ENCODE results near the gene BMP8A. TPM values are rescaled to one million over a fixed set of nuclear protein-coding genes. Genes with fewer than 3 reads are reported as not detected.
A peak's percentile ranks its signal among the peaks of the same experiment; 100 is the strongest.
"Not testable (repeated sequence)": the region's sequence is repeated elsewhere in the genome, so short reads cannot be mapped to it uniquely, and the experiment has no call there.

BMP8A gene, protein sequence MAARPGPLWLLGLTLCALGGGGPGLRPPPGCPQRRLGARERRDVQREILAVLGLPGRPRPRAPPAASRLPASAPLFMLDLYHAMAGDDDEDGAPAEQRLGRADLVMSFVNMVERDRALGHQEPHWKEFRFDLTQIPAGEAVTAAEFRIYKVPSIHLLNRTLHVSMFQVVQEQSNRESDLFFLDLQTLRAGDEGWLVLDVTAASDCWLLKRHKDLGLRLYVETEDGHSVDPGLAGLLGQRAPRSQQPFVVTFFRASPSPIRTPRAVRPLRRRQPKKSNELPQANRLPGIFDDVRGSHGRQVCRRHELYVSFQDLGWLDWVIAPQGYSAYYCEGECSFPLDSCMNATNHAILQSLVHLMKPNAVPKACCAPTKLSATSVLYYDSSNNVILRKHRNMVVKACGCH
- total RNA-seq (2014; rRNA removed; shearing (Covaris generic)), result not detected in 2 replicates

DNA sequence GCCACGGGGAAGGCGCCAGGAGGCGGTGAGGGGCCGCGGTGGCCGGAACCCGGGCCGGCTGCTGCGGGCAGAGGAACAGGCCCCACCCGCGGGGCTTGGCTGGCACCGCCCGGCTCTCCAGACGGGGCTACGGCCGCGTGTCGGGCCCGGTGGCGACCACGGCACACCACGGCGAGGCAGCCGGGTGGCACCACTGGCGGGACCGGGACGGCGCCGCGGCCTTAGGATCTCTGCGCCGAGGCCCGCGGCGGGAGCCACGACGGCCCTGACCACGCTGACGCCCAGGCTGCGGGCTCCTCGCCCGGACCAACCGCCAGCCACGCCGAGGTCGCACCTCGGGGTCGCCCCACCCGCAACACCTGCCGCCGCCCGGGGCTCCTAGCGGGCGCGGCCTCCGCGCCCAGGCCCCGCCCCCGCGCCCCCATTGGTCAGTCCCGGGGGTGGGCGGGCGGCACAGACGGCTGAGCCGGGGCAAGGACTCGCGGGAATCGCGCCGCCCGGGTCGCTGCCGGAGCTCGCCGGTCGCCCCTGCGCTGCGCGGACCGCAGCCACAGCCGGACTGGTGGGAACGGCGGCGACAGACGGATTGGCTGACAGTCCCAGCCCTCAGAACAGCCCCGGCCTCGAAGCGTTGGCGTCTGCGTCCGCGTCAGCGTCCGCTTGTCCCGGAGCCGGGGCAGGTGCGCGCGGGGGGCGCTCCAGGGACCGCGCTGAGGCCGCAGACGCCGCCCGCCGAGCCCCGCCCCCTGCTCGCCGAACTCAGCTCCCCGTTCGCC, at the start of gene BMP8A:
Gene BMP8A, plus strand, starts transcription at position 491 of the 776 bp plus-strand sequence. CDS start 356 bp downstream, outside the sequence.
- DNase-seq (ENCODE audit: low read depth), result peak; percentile 41

DNA sequence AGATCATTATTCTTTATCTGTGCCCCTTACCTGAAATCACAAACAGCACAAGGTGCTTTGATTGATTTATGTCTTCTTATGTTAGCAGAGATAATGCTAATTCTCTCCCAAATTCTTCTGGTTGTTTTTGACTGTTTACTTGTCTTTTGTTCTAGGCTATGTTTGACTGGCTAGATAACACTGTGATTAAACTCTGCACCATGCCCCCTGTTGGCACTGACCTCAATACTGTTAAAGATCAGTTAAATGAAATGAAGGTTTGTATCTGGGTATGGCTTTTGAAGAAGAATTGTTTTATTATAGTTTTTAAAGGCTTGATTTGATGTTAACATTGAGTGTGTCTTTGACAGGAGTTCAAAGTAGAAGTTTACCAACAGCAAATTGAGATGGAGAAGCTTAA, 49.6 kb upstream of the BMP8A start:
- no peak for DNase-seq (ENCODE audit: low read depth)

DNA sequence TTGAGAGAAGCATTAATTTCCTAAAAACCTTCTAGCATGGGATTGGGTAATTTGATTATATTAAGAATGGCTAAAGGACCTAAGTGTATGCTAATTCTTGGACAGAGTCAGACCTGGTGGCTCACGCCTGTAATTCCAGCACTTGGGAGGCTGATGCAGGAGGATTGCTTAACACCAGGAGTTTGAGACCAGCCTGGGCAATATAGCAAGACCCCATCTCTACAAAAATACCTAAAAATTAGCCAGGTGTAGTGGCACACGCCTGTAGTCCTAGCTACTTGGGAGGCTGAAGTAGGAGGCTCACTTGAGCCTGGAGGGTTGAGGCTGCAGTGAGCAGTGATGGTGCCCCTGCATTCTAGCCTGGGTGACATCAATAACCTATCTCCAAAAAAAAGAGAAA, 45.9 kb upstream of the BMP8A start:
- no peak for DNase-seq (ENCODE audit: low read depth)

DNA sequence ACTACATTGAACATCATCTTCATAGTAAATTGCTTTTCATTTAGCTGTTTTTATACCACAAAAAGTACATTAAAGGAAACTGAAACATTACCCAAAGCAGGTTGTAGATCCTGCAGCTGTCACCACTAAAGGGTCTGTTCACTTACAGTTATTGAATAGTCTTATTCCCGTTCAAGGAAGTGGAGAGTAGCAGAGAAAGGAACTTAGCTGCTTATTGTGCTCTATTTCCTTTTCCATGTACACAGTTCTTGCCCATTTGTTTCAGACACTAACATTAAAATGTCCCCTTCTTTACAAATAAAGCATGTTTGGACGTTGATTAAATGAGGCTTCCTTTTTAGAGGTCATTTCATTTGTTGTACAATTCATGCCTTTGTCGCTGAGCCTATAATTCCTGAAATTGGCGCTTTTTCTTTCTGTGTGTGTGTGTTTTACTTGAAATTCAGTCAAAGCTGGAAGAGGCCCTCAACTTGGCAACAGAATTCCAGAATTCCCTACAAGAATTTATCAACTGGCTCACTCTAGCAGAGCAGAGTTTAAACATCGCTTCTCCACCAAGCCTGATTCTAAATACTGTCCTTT, 44.4 kb upstream of the BMP8A start:
- DNase-seq (ENCODE audit: low read depth), result no peak

DNA sequence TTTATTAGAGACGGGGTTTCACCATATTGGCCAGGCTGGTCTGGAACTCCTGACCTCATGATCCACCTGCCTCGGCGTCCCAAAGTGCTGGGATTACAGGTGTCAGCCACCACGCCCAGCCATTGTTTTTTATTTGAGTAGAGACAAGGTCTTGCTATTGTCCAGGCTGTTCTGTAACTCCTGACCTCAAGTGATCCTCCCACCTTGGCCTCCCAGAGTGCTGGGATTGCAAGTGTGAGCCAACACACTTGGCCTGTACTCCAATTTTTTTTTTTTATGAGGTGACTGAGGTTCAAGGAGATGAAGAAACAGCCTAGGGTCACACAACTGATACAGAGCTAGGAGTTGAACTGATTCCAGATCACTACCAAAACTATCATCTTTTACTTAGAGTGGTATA, 41.4 kb upstream of the BMP8A start:
- DNase-seq (ENCODE audit: low read depth), result not testable (repeated sequence)

DNA sequence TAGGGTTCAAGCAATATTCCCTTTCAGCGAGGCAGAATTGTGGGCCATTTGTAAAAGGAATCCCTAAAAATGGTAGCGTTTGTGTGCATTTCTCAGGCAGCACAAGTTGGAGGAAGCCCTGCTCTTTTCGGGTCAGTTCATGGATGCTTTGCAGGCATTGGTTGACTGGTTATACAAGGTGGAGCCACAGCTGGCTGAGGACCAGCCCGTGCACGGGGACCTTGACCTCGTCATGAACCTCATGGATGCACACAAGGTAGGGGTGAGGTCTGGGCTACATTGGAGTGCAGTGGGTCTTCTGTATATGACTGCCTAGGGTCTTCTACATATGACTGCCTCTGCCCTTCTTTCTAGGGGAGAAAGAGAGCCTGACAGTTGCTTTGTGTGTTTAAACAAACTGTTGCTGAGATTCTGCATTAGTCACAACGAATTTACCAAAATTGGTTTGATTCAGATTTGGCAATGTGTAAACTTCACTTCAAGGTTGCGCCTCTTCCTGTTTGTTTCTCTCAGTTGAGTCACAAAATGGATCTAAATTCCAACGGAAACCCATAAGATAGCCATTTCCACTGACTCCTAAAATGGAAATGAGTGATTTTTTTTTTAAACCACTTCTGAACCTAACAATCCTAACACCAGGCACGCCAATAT, 40.4 kb upstream of the BMP8A start:
- DNase-seq (ENCODE audit: low read depth), result peak; percentile 35

DNA sequence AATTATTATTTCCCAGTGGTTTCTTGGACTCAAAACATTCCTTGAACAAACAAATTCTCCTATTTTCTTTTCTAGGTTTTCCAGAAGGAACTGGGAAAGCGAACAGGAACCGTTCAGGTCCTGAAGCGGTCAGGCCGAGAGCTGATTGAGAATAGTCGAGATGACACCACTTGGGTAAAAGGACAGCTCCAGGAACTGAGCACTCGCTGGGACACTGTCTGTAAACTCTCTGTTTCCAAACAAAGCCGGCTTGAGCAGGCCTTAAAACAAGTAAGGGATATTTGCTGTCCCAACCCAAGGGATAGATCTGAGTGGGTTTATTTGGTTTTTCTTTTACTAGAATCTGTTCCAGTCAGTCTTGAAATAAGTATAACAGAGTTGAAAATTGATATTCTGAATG, 39.4 kb upstream of the BMP8A start:
- no peak for DNase-seq (ENCODE audit: low read depth)

DNA sequence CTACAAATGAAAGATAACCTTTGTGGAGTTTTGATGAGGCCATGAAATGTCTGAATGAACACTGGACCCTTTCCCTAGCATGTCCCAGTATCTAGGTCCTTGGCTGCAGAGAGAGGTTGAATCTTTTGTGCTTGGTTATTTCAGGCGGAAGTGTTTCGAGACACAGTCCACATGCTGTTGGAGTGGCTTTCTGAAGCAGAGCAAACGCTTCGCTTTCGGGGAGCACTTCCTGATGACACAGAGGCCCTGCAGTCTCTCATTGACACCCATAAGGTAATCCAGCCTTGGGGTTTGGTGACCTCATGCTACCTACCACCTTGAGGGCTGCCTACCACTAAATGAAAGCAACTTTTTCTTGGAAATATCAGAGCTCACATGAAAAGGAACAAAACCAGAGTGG, 38.9 kb upstream of the BMP8A start:
- DNase-seq (ENCODE audit: low read depth), result no peak

DNA sequence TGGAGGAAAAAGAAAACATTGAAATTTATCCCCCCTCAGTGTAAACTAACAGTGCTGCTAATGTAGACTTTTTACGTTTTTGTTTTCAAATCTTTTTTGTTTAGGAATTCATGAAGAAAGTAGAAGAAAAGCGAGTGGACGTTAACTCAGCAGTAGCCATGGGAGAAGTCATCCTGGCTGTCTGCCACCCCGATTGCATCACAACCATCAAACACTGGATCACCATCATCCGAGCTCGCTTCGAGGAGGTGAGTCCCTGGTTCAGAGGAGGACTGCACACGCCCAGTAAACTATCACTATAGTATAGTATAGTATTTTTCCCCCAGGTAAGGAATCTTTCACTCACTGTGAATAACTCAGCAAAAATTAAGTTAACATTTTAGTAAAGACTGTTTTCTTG, 37.8 kb upstream of the BMP8A start:
- DNase-seq (ENCODE audit: low read depth), result no peak

DNA sequence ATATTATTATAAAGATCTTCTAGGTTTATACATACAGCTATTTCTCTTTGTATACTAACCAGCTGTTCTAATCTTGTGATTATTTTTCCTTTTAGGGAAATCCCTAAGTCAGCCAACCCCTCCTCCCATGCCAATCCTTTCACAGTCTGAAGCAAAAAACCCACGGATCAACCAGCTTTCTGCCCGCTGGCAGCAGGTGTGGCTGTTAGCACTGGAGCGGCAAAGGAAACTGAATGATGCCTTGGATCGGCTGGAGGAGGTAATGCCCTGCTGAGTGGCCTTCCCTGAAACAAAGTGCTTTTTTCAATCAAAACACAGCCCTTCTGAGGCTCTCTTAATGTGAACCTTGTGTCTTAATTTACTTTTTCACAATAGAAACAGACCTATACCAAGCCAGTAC, 32.4 kb upstream of the BMP8A start:
- DNase-seq (ENCODE audit: low read depth), result no peak

DNA sequence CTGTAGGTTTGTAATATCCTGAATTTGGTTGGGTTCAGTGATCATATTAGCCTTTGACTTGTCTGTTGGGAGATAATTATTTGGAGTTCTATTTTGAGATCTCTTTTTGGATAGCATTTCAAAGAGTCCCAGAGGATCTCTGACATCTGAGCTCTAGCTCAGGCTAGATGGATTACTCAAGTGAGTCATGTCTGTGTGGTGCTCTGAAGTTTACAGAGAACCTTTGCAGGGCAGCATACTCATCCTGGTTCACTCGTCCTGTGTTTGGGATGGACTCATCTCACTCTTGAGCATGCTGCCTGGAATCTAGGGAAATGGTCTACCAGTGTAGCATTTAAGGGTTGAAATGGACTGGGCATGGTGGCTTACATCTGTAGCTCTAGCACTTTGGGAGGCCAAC, 29.4 kb upstream of the BMP8A start:
- DNase-seq (ENCODE audit: low read depth), result peak; percentile 8

DNA sequence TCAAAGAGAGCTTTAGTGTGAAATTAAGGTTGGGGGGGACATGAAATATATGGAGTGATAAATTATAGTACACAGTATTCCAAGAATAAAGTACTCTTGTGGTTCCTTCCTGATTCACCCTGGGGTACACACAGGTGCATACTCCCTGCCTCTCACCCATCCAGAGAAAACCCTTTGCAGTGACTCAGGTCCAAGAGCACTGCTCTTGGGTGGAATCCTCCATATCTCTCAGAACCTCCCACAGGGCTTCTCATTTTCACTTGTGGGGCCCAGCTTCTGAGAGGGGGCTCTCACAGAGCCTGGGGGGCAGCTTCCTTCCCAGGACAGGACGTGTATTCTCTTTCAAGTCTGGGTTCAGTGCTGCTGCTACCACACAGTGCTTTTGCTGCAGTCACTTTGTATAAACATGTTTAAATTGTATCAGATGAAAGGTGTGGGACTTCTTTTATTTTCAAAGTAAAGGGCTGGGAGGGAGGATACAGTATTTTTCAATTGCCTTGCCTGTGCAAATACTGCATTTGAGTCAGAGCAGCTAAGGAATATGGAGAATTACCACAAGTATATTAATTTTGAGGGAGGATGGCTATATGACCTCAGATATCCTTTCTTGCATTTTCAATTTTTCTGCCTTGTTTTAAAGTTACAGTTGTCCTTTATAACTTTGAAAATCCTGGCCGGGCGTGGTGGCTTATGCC, 24.9 kb upstream of the BMP8A start:
- DNase-seq (ENCODE audit: low read depth), result no peak

DNA sequence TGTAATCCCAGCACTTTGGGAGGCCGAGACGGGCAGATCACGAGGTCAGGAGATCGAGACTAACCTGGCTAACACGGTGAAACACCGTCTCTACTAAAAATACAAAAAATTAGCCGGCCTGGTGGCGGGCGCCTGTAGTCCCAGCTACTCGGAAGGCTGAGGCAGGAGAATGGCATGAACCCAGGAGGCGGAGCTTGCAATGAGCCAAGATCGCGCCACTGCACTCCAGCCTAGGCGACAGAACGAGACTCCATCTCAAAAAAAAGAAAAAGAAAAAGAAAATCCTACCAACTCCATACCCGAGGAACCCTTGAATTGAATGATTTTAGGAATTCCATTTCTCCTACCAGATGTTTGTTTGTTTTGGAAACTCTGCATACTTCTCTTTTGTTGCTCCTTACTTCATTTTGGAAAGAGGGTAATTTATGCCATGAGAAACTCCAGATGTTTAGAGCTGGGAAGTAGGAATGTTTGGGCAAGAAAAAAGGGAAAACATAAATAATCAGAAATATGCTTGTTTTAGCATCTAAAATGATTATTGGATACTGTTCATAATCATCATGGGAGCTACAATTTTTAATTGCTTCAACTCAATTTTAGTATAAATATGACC, 24.2 kb upstream of the BMP8A start:
- not testable (repeated sequence) for DNase-seq (ENCODE audit: low read depth)

DNA sequence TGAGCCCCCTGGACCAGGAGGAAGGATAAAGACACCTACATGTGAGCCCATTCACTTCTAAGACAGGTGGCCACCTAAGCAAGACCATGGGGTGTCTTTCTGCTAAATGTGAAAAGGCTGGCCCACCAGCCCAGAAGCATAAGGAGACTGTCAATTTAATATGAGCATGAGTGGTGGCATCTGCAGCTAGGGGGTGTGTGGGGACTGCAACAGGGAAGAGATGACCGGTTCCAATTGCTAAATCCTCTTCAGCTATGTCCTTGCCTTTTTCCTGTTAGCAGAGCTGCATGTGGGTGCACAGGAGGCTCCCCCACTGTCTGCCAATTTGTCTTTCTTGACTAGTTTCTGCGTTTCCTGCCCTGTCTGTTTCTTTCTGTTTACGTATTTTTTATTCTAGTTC, 22.3 kb upstream of the BMP8A start:
- no peak for DNase-seq (ENCODE audit: low read depth)

DNA sequence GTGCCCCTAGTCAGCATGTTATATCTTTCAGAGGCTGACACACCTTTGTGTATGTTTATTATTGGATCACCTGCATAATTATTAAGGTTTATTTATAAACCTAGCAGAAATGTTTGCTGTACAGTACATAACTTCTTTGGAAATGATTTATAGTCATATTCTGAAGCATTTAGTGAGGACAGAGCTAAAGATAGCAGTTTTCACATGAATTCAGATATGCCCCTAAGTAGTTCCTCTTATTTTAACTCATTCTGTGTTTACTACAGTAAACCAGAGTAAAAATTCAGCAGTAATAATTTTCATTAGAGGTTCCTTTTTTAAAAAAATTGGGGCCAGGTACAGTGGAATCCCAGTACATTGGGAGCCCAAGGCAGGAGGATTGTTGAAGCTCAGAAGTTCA, 21.4 kb upstream of the BMP8A start:
- no peak for DNase-seq (ENCODE audit: low read depth)

DNA sequence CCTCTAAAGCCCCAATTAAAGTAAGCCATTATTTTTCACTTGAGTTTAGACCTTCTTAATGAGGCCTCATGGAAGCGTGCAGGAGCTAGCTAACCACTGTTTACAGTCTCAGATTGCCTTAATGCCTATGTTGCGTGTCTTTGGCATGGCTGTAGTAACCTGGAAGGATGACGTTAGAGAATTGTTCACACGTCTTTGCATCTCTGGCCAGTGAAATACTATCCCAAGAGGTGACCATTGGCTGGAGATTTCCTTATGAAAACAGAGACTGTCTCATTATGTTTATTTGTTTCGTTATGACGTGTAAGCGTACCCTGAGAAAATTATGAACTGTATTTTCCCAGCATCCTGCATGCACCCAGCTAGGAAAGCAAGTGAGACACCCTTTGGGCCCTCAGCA, 18.6 kb upstream of the BMP8A start:
- DNase-seq (ENCODE audit: low read depth), result no peak

DNA sequence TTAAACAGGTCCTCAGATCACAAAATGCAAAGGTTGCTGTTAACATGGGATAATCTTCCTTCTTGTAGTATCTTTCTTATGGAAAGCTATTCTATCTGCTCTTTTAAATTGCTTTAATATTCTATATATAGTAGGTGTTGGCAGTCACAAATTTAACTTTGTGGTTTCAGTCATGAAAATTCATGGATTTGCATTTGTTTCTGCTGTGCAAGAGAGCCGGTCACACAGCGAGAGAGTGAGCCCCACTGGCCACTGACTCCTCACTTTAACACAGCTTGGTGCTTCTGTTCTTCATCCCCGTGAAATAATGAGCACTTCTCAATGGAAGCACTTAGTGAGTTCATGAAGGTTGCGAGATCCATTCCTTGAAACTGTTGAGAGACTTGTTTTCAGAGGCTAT, 18.1 kb upstream of the BMP8A start:
- no peak for DNase-seq (ENCODE audit: low read depth)

DNA sequence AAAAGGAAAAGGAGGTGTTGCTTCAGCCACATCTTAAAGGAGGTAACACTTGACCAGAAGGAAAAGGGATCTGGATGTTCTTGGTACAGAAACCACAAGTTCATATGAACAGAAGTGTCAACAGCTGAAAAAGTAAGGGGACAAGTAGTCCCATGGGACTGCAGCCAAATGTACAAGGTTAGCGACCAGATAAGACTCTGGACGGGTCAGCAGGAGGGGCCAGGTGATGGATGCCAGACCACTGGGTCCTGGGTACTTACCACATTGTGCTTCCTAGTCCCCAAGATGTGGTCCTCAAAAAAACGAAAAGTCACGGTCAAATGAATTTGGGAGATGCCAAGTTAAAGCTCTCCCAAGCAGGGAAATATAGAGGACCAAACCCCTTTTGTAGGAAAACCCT, 16.6 kb upstream of the BMP8A start:
- no peak for DNase-seq (ENCODE audit: low read depth)

DNA sequence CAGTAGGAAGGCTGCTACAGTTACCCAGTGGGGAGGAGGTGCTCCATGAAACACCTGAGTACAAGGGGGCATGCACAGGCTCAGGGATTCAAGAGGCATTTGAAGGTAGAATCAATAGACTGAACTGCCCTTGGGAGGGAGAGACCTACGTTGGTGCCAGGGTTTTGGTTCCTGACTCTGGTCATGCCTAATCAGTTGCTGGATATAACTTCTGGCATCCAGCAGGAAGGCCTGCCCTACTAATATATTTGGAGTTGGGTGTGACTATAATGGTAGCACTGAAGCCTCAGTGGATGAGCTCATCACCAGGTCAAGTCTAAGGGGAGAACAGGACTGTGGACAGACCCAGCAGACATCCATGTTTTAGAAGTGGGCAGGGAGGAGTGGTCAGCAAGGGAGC, 15.9 kb upstream of the BMP8A start:
- not testable (repeated sequence) for DNase-seq (ENCODE audit: low read depth)

DNA sequence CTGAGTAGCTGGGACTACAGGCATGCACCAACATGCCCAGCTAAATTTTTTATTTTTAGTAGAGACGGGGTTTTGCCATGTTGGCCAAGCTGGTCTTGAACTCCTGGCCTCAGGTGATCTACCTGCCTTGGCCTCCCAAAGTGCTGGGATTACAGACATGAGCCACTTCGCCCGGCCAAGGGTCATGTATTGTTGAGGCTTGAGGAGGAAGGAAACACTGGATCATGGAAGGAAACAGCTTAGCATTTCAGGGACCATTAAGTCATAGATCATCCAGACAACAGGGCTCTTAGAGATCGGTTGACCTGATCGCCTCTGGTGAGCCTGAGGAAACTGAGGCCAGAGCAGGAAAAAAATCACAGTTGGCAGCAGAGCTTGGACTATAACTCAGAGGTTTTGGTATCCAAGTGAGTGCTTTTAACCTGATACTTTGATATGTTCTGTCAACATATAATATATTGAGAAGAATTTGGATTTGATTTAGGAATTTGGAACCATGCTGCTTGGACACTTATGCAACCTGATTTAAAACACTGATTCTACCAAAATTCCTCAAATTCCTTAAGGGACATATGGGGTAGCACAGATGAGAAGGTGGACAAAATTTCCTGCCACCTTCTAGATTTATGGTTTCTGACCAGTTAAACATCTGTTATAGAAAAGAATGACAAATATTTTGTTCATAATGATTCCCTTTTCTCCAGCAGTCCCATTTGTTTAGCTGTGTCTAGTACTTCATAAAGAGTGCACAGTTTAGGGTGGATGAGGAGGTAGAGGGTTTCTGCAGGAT, 13.1 kb upstream of the BMP8A start:
- no peak for DNase-seq (ENCODE audit: low read depth)
